OCI-LY7 (cell line): ENCODE measurements around the gene FAM81A. TPM values are rescaled to one million over a fixed set of nuclear protein-coding genes. Genes with fewer than 3 reads are reported as not detected.

Experiments used
- BruUV-seq: library from RNA; stranded (reverse); fragments of 400-500 nt; replicated peaks from 2 replicates; lab custom pipeline; 2021; lab: Mats Ljungman, UMichigan
- CTCF ChIA-PET: fragments of 300-600 bp; sonication (Branson Sonifier 250); formaldehyde crosslinking; loops from one replicate; lab custom pipeline; 2022; ENCODE audit warnings: antibody characterized with exemption; ENCODE audit not compliant: unreplicated experiment; lab: Charles Lee
- POLR2A ChIA-PET: fragments of 300-600 bp; sonication (Branson Sonifier 250); formaldehyde crosslinking; loops from one replicate; lab custom pipeline; 2022; ENCODE audit warnings: antibody characterized with exemption; lab: Charles Lee
- DNase-seq: peaks from one replicate; pipeline ENCODE4 v3.0.0-alpha.2; 2015; ENCODE audit warnings: low spot score
- H2AFZ ChIP-seq: fragments of 200-600 bp; sonication (generic), shearing (Covaris generic); 2 replicates; pipeline ENCODE4 v1.6.1; 2014; ENCODE audit warnings: mild to moderate bottlenecking, antibody characterized with exemption, low read length, moderate library complexity
- H3K27ac ChIP-seq: fragments of 200-600 bp; sonication (generic); 2 replicates; pipeline ENCODE4 v1.5.1; 2014; ENCODE audit warnings: mixed run types, low read depth, mild to moderate bottlenecking, moderate library complexity, low read length, inconsistent platforms; ENCODE audit not compliant: poor library complexity, severe bottlenecking
- H3K36me3 ChIP-seq: fragments of 200-600 bp; sonication (generic); 2 replicates; pipeline ENCODE4 v1.6.1; 2014; ENCODE audit warnings: mild to moderate bottlenecking, antibody characterized with exemption, low read length, moderate library complexity, mixed read lengths; ENCODE audit not compliant: insufficient read depth
- H3K4me1 ChIP-seq: fragments of 200-600 bp; sonication (generic); 2 replicates; pipeline ENCODE4 v1.5.1; 2014; ENCODE audit warnings: mild to moderate bottlenecking, low read length; ENCODE audit not compliant: insufficient read depth, poor library complexity, severe bottlenecking
- H3K4me2 ChIP-seq: fragments of 200-600 bp; sonication (generic); 2 replicates; pipeline ENCODE4 v1.6.1; 2014; ENCODE audit warnings: mild to moderate bottlenecking, low read length
- H3K4me3 ChIP-seq: fragments of 200-600 bp; sonication (generic); 2 replicates; pipeline ENCODE4 v1.5.1; 2014; ENCODE audit warnings: mild to moderate bottlenecking, low read depth, low read length; ENCODE audit not compliant: poor library complexity, severe bottlenecking
- H3K79me2 ChIP-seq: fragments of 200-600 bp; sonication (generic); 2 replicates; pipeline ENCODE4 v1.6.1; 2016; ENCODE audit warnings: low read depth, mild to moderate bottlenecking, low read length, moderate library complexity, mixed read lengths; ENCODE audit not compliant: insufficient read depth
- H3K9me2 ChIP-seq: fragments of 200-600 bp; sonication (generic); 2 replicates; pipeline ENCODE4 v1.6.1; 2016; ENCODE audit warnings: mild to moderate bottlenecking, low read length, mixed read lengths; ENCODE audit not compliant: insufficient read depth
- H3K9me3 ChIP-seq: fragments of 200-600 bp; sonication (generic); 2 replicates; pipeline ENCODE4 v1.6.1; 2014; ENCODE audit warnings: mild to moderate bottlenecking, mixed run types, low read length, mixed read lengths
- H4K20me1 ChIP-seq: fragments of 200-600 bp; sonication (generic); 2 replicates; pipeline ENCODE4 v1.6.1; 2014; ENCODE audit warnings: mild to moderate bottlenecking, antibody characterized with exemption, low read length, moderate library complexity, mixed read lengths; ENCODE audit not compliant: insufficient read depth
- EZH2phosphoT487 ChIP-seq: fragments of 200-600 bp; sonication (generic); IDR thresholded peaks from 2 replicates; pipeline ENCODE4 v1.6.1; 2018; ENCODE audit warnings: low read depth, borderline replicate concordance, mild to moderate bottlenecking, mixed run types, antibody characterized with exemption, low read length, moderate library complexity, mixed read lengths
- intact Hi-C: fragments of 100-400 bp; cut with micrococcal nuclease; formaldehyde crosslinking; loops from one replicate; pipeline ENCODE4 v1.10.0; 2022; ENCODE audit not compliant: unreplicated experiment
- small RNA-seq: library from RNA; depleted of rRNA; stranded (forward); fragments of <200 nt; gene quantifications from one replicate; pipeline ENCODE3, GENCODE V24; 2014
- total RNA-seq, 2 experiments: library from RNA; depleted of rRNA in 1 of 2; stranded (reverse); fragments of >200 nt in 1 of 2; shearing (Covaris generic) in 1 of 2; gene quantifications; 2 replicates each; pipeline ENCODE4 v1.2.3, GENCODE V29; 2014 to 2022
- TF ChIP-seq, protein P1 (sequence below): fragments of 200-600 bp; sonication (generic); conservative IDR thresholded peaks from 2 replicates; pipeline ENCODE4 v1.5.1; 2014; ENCODE audit warnings: mild to moderate bottlenecking, antibody characterized with exemption, low read length, moderate library complexity, mixed read lengths

The FAM81A gene
- total RNA-seq, 2 experiments from 2014 or later = 11.6 to 37.4 TPM

DNA sequence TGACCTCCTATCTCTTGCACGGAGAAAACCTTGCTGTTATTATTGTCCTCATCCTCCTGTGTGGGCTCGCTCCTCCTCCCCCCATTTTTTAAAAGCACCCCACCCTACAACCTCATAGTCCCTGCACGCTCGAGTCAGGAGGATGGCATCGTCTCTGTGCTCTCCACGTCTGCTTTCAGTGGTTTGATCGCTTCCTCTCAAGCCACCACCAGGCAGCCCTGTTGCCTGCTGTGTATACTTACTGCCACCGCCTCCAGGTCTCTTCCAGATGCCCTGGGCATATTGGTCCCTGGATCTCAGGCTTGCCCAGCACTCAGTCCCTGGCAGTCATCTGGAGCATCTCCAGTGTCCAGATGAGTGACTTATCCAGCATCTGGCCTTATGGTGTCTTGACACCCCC lies 131.5 kb downstream of the FAM81A start:
- TF ChIP-seq, protein P1, sequence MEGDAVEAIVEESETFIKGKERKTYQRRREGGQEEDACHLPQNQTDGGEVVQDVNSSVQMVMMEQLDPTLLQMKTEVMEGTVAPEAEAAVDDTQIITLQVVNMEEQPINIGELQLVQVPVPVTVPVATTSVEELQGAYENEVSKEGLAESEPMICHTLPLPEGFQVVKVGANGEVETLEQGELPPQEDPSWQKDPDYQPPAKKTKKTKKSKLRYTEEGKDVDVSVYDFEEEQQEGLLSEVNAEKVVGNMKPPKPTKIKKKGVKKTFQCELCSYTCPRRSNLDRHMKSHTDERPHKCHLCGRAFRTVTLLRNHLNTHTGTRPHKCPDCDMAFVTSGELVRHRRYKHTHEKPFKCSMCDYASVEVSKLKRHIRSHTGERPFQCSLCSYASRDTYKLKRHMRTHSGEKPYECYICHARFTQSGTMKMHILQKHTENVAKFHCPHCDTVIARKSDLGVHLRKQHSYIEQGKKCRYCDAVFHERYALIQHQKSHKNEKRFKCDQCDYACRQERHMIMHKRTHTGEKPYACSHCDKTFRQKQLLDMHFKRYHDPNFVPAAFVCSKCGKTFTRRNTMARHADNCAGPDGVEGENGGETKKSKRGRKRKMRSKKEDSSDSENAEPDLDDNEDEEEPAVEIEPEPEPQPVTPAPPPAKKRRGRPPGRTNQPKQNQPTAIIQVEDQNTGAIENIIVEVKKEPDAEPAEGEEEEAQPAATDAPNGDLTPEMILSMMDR = no peak
- no peak for TF ChIP-seq EZH2phosphoT487
- no peaks in the 10 kb centered on the region for H4K20me1 ChIP-seq
- no peak overlapping the region for H3K27ac ChIP-seq
- intact Hi-C loops = no loop called here
- H2AFZ ChIP-seq = no peak overlapping the region
- POLR2A ChIA-PET = interaction anchor here (0.7 kb wide), 1 partner anchor 154 kb away, joined by 3 read pairs; no protein-coding TSS in a partner anchor
- no peaks in the 10 kb centered on the region for H3K36me3 ChIP-seq
- no peaks in the 10 kb centered on the region for H3K79me2 ChIP-seq
- H3K4me1 ChIP-seq = no peaks in the 10 kb centered on the region
- no peaks in the 10 kb centered on the region for H3K9me2 ChIP-seq
- no peak overlapping the region for H3K4me3 ChIP-seq
- no peak overlapping the region for H3K4me2 ChIP-seq
- no peak for DNase-seq
- BruUV-seq = no TSS peak
- CTCF ChIA-PET = no interaction called here
- H3K9me3 ChIP-seq = no peaks in the 10 kb centered on the region

DNA sequence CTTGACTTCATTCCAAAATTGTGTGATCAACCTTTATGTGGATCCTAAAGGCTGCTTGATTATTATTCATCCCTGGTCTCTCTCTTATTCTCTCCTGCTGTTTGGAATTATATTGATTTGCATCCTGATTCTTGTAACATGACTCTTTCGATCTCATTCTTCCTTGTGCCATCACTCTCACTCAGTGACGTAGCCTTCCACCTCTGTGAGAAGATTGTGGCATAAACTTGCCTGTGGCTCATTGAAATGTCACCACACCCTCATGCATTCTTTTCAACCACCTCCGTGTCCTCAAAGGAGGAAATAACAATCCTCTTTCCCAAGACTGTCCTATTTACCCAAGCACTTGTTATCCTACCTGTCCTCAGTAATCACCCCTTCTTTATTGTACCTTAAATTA lies 132.3 kb downstream of the FAM81A start:
- no peaks in the 10 kb centered on the region for H3K9me3 ChIP-seq
- H2AFZ ChIP-seq = no peak overlapping the region
- no peaks in the 10 kb centered on the region for H3K36me3 ChIP-seq
- ChIA-PET CTCF (no interaction called here), POLR2A (interaction anchor here (0.7 kb wide), 1 partner anchor 269 kb away, joined by 3 read pairs; no protein-coding TSS in a partner anchor)
- H3K79me2 ChIP-seq = no peaks in the 10 kb centered on the region
- H3K9me2 ChIP-seq = no peaks in the 10 kb centered on the region
- no peak overlapping the region for H3K4me2 ChIP-seq
- no peaks in the 10 kb centered on the region for H3K4me1 ChIP-seq
- intact Hi-C loops = no loop called here
- TF ChIP-seq EZH2phosphoT487 = no peak
- BruUV-seq = no TSS peak
- no peaks in the 10 kb centered on the region for H4K20me1 ChIP-seq
- H3K4me3 ChIP-seq = no peak overlapping the region
- DNase-seq = no peak
- H3K27ac ChIP-seq = no peak overlapping the region

DNA sequence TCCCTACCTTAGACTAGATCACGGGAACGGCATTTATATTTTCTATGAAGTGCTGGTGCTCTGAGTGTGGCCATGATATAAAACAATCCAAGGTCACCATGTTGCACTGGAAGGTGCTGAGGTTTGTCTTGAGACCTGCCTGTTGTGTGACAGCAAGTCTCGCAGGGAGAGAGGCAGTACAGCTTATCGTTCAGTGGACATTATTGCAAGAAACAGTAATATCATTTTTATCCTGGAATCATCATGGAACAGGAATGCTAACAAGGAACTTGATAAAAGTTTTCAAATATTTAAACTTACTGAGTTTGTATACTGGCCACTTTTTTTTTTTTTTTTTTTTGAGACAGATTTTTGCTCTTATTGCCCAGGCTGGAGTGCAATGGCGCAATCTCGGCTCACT lies 133.6 kb downstream of the FAM81A start:
- POLR2A ChIA-PET = interaction anchor here (0.7 to 0.9 kb wide), 3 partner anchors 20 to 378 kb away, joined by 3 to 6 read pairs (median 5); no protein-coding TSS in a partner anchor
- intact Hi-C loops = no loop called here

More for the DNA sequence above, 133.6 kb downstream of the FAM81A start:
- Histone ChIP-seq H3K4me1 (no peaks in the 10 kb centered on the region), H4K20me1 (no peaks in the 10 kb centered on the region), H3K4me3 (no peak overlapping the region), H3K27ac (no peak overlapping the region), H3K9me2 (no peaks in the 10 kb centered on the region), H3K36me3 (no peaks in the 10 kb centered on the region), H2AFZ (no peak overlapping the region), H3K4me2 (no peak overlapping the region), H3K9me3 (no peaks in the 10 kb centered on the region), H3K79me2 (no peaks in the 10 kb centered on the region)
- no peak for DNase-seq
- no TSS peak for BruUV-seq
- CTCF ChIA-PET = no interaction called here
- TF ChIP-seq, protein P1 = no peak
- TF ChIP-seq EZH2phosphoT487 = no peak

Small RNAs within 50 kb of the gene (small RNA-seq; reads per million reads assigned to genes)
- gene RF00019 = not detected

Other genes with a start within 250 kb of the FAM81A start
- 0.09 TPM in 1 of 2 replicates, not detected in the other for gene LDHAL6B, start 231.3 kb upstream of the FAM81A start, total RNA-seq (2014; rRNA removed; shearing (Covaris generic))
- gene LDHAL6B, start 231.3 kb upstream of the FAM81A start, total RNA-seq (2022) = not detected in 2 replicates
- 0.72 and 1.5 TPM in 2 replicates for gene MYO1E, start 65.3 kb upstream of the FAM81A start, total RNA-seq (2014; rRNA removed; shearing (Covaris generic))
- gene MYO1E, start 65.3 kb upstream of the FAM81A start, total RNA-seq (2022) = 17.3 and 26.5 TPM in 2 replicates
- gene GCNT3, start 173.6 kb downstream of the FAM81A start, total RNA-seq (2014; rRNA removed; shearing (Covaris generic)) = not detected in 2 replicates
- not detected in 2 replicates for gene GCNT3, start 173.6 kb downstream of the FAM81A start, total RNA-seq (2022)
- gene GTF2A2, start 219.3 kb downstream of the FAM81A start, total RNA-seq (2014; rRNA removed; shearing (Covaris generic)) = 50.5 and 69.3 TPM in 2 replicates
- gene GTF2A2, start 219.3 kb downstream of the FAM81A start, total RNA-seq (2022) = 138 and 139 TPM in 2 replicates